Trophoblast cell (in vitro differentiated cells and primary cell): ENCODE data around the gene FAM114A1.

ENCODE experiments used
- DNase-seq, 2 donors: peaks; one replicate each; pipeline ENCODE4 v3.0.0-alpha.2; 2016
- H2AFZ ChIP-seq: 2 replicates; pipeline ENCODE4 v1.6.1; 2013; ENCODE audit warnings: low read length, moderate library complexity, mild to moderate bottlenecking; ENCODE audit not compliant: insufficient read depth, poor library complexity
- H2AK5ac ChIP-seq: 2 replicates; pipeline ENCODE4 v1.6.1; 2013; ENCODE audit warnings: mild to moderate bottlenecking, low read length
- H2BK120ac ChIP-seq: 2 replicates; pipeline ENCODE4 v1.6.1; 2013; ENCODE audit warnings: low read length, mild to moderate bottlenecking, moderate library complexity; ENCODE audit not compliant: insufficient read depth, poor library complexity
- H2BK12ac ChIP-seq: 2 replicates; pipeline ENCODE4 v1.6.1; 2013; ENCODE audit warnings: mild to moderate bottlenecking, low read length, moderate library complexity
- H2BK5ac ChIP-seq: 2 replicates; pipeline ENCODE4 v1.6.1; 2013; ENCODE audit warnings: low read length, low read depth, moderate library complexity, mild to moderate bottlenecking; ENCODE audit not compliant: poor library complexity
- H3K14ac ChIP-seq: 2 replicates; pipeline ENCODE4 v1.6.1; 2013; ENCODE audit warnings: mild to moderate bottlenecking, low read length
- H3K18ac ChIP-seq: 2 replicates; pipeline ENCODE4 v1.6.1; 2013; ENCODE audit warnings: mild to moderate bottlenecking, low read length
- H3K23ac ChIP-seq: 2 replicates; pipeline ENCODE4 v1.6.1; 2013; ENCODE audit warnings: low read length
- H3K27ac ChIP-seq: 2 replicates; pipeline ENCODE4 v1.5.1; 2013; ENCODE audit warnings: low read depth, mild to moderate bottlenecking, inconsistent platforms, low read length, moderate library complexity
- H3K27me3 ChIP-seq: 2 replicates; pipeline ENCODE4 v1.6.1; 2013; ENCODE audit warnings: inconsistent platforms, mild to moderate bottlenecking, low read length, moderate library complexity; ENCODE audit not compliant: insufficient read depth
- H3K36me3 ChIP-seq, 2 experiments: 1 replicate in 1 of 2; 2 replicates in 1 of 2; pipeline ENCODE4 v1.6.1; 2013; ENCODE audit warnings: low read length in 2 of 2, mild to moderate bottlenecking in 2 of 2, moderate library complexity in 1 of 2; ENCODE audit not compliant: insufficient read depth in 2 of 2, control insufficient read depth in 1 of 2
- H3K4ac ChIP-seq: 2 replicates; pipeline ENCODE4 v1.6.1; 2013; ENCODE audit warnings: low read depth, mild to moderate bottlenecking, low read length, moderate library complexity
- H3K4me1 ChIP-seq, 2 experiments: 1 replicate in 1 of 2; 2 replicates in 1 of 2; pipeline ENCODE4 v1.6.1; 2013; ENCODE audit warnings: low read length in 2 of 2, mild to moderate bottlenecking in 2 of 2, moderate library complexity in 1 of 2; ENCODE audit not compliant: insufficient read depth in 2 of 2, control insufficient read depth in 1 of 2
- H3K4me2 ChIP-seq: 2 replicates; pipeline ENCODE4 v1.6.1; 2013; ENCODE audit warnings: inconsistent platforms, mild to moderate bottlenecking, low read length, moderate library complexity
- H3K4me3 ChIP-seq: 2 replicates; pipeline ENCODE4 v1.5.1; 2013; ENCODE audit warnings: mild to moderate bottlenecking, low read depth, low read length, inconsistent platforms
- H3K79me1 ChIP-seq: one replicate; pipeline ENCODE4 v1.6.1; 2013; ENCODE audit warnings: low read length
- H3K79me2 ChIP-seq: 2 replicates; pipeline ENCODE4 v1.6.1; 2013; ENCODE audit warnings: low read length, mild to moderate bottlenecking; ENCODE audit not compliant: control insufficient read depth, insufficient read depth, poor library complexity
- H3K9ac ChIP-seq: 2 replicates; pipeline ENCODE4 v1.6.1; 2013; ENCODE audit warnings: mild to moderate bottlenecking, low read length
- H3K9me3 ChIP-seq: 2 replicates; pipeline ENCODE4 v1.6.1; 2013; ENCODE audit warnings: low read depth, mild to moderate bottlenecking, control low read depth, inconsistent platforms, low read length; ENCODE audit not compliant: insufficient read depth
- H4K12ac ChIP-seq: 2 replicates; pipeline ENCODE4 v1.6.1; 2013; ENCODE audit warnings: low read depth, mild to moderate bottlenecking, low read length, moderate library complexity
- H4K8ac ChIP-seq: 2 replicates; pipeline ENCODE4 v1.6.1; 2013; ENCODE audit warnings: low read depth, mild to moderate bottlenecking, low read length, moderate library complexity
- H4K91ac ChIP-seq: one replicate; pipeline ENCODE4 v1.6.1; 2013; ENCODE audit warnings: low read depth, mild to moderate bottlenecking, low read length, moderate library complexity
- WGBS: extraction: QIAGEN DNeasy Blood & Tissue Kit; methylation state at CpG from one replicate; pipeline ENCODE4 v1.1.7; 2013; ENCODE audit warnings: missing lambda C conversion rate; ENCODE audit not compliant: insufficient read length, insufficient coverage; ENCODE audit errors: extremely low coverage; 5-methylcytosine and 5-hydroxymethylcytosine counted together

The FAM114A1 gene

DNA sequence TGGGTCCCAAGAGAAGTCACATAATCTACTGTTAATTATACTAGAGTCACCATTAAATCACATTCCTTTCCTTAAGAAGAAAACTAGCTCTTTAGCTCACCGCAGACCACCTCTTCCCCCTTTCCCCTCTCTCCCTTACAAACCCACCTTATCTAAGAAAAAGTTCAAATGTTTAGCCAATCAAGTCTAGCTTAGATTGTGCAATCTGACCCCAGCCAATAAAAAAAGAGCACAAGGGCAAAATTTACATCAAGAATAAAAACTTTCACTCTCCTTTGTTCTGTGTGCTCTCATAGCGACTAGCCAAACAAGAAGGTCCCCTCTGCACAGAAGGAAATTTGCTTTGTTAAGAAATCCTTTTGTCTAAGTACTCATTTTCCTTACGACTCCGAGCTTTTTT, 88.4 kb downstream of the FAM114A1 start:
- no peak overlapping the region for H2BK12ac ChIP-seq
- H3K18ac ChIP-seq = no peak overlapping the region
- no peaks in the 10 kb centered on the region for H3K4me1 ChIP-seq
- H2BK5ac ChIP-seq = no peak overlapping the region
- H3K9me3 ChIP-seq = no peaks in the 10 kb centered on the region
- WGBS = no CpG with 5 or more reads among the region's 4 CpGs
- no peak overlapping the region for H2BK120ac ChIP-seq
- DNase-seq = no peak
- no peak overlapping the region for H3K4me3 ChIP-seq
- no peaks in the 10 kb centered on the region for H3K27me3 ChIP-seq
- H2AK5ac ChIP-seq = no peak overlapping the region
- no peak overlapping the region for H2AFZ ChIP-seq
- no peak overlapping the region for H4K8ac ChIP-seq
- no peak overlapping the region for H4K12ac ChIP-seq
- no peak overlapping the region for H3K4me2 ChIP-seq
- no peaks in the 10 kb centered on the region for H3K79me2 ChIP-seq
- H3K4ac ChIP-seq = no peak overlapping the region
- no peak overlapping the region for H3K9ac ChIP-seq
- H4K91ac ChIP-seq = no peak overlapping the region
- no peak overlapping the region for H3K23ac ChIP-seq
- H3K36me3 ChIP-seq = no peaks in the 10 kb centered on the region
- H3K27ac ChIP-seq = no peak overlapping the region
- H3K79me1 ChIP-seq = no peaks in the 10 kb centered on the region
- no peak overlapping the region for H3K14ac ChIP-seq

GRCh38 chr4:38957261-38957815, 89.7 kb downstream of the FAM114A1 start:
- H3K4me2 ChIP-seq = no peak overlapping the region

DNA sequence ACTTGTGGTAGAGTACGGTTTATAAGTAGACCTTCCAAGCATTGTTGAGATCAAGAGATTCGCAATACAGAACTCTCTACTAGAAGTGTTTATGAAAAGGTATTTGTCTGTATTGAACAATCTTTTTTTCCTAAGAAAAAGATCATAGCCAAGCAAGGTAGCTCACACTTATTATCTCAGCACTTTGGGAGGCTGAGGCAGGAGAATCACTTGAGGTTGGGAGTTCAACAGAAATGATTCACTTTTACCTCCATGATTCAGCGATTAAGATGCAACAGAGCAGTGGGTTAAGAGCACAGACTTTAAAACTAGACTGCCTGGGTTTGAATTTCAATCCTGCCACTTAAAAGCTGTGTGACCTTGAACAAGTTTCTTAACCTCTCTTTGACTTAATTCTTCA, 90.3 kb downstream of the FAM114A1 start:
- H3K27me3 ChIP-seq = no peaks in the 10 kb centered on the region
- no peak overlapping the region for H4K8ac ChIP-seq
- H2AFZ ChIP-seq = no peak overlapping the region
- H4K12ac ChIP-seq = no peak overlapping the region
- H3K18ac ChIP-seq = no peak overlapping the region
- no peak for DNase-seq
- no peak overlapping the region for H2BK5ac ChIP-seq
- no peak overlapping the region for H3K4ac ChIP-seq
- H3K4me3 ChIP-seq = no peak overlapping the region
- no CpG with 5 or more reads among the region's 3 CpGs for WGBS
- H3K4me2 ChIP-seq = no peak overlapping the region
- no peak overlapping the region for H2BK12ac ChIP-seq
- H3K36me3 ChIP-seq = no peaks in the 10 kb centered on the region
- no peak overlapping the region for H4K91ac ChIP-seq
- no peak overlapping the region for H3K9ac ChIP-seq
- H3K4me1 ChIP-seq = no peaks in the 10 kb centered on the region
- H3K9me3 ChIP-seq = no peaks in the 10 kb centered on the region
- no peaks in the 10 kb centered on the region for H3K79me1 ChIP-seq
- H2BK120ac ChIP-seq = no peak overlapping the region
- H3K79me2 ChIP-seq = no peaks in the 10 kb centered on the region
- H2AK5ac ChIP-seq = no peak overlapping the region
- H3K27ac ChIP-seq = no peak overlapping the region
- H3K23ac ChIP-seq = no peak overlapping the region
- H3K14ac ChIP-seq = no peak overlapping the region

More at GRCh38 chr4:38957261-38957815, 89.7 kb downstream of the FAM114A1 start:
- WGBS = no CpG with 5 or more reads among the region's 5 CpGs
- Histone ChIP-seq H3K4me3 (no peak overlapping the region), H4K8ac (no peak overlapping the region), H3K9me3 (no peaks in the 10 kb centered on the region), H4K91ac (no peak overlapping the region), H2BK12ac (no peak overlapping the region), H3K23ac (no peak overlapping the region), H3K4ac (no peak overlapping the region), H4K12ac (no peak overlapping the region), H3K9ac (no peak overlapping the region), H2BK5ac (no peak overlapping the region), H3K14ac (no peak overlapping the region), H3K79me1 (no peaks in the 10 kb centered on the region), H3K18ac (no peak overlapping the region), H3K27me3 (no peaks in the 10 kb centered on the region), H3K4me1 (no peaks in the 10 kb centered on the region), H2AK5ac (no peak overlapping the region), H3K79me2 (no peaks in the 10 kb centered on the region), H2AFZ (no peak overlapping the region), H2BK120ac (no peak overlapping the region), H3K27ac (no peak overlapping the region), H3K36me3 (no peaks in the 10 kb centered on the region)
- no peak for DNase-seq

GRCh38 chr4:38958453-38959190, 91.0 kb downstream of the FAM114A1 start:
- no peak overlapping the region for H3K4ac ChIP-seq
- H3K9ac ChIP-seq = no peak overlapping the region
- no peak overlapping the region for H2AK5ac ChIP-seq
- no peak overlapping the region for H3K18ac ChIP-seq
- H3K4me3 ChIP-seq = no peak overlapping the region
- no peak overlapping the region for H3K27ac ChIP-seq
- no peak overlapping the region for H2AFZ ChIP-seq
- H4K91ac ChIP-seq = no peak overlapping the region
- no CpG with 5 or more reads among the region's 4 CpGs for WGBS
- H3K36me3 ChIP-seq = no peaks in the 10 kb centered on the region
- no peaks in the 10 kb centered on the region for H3K4me1 ChIP-seq
- H4K12ac ChIP-seq = no peak overlapping the region
- H3K79me2 ChIP-seq = no peaks in the 10 kb centered on the region
- no peak overlapping the region for H2BK120ac ChIP-seq
- no peak overlapping the region for H3K4me2 ChIP-seq
- H2BK12ac ChIP-seq = no peak overlapping the region
- no peak for DNase-seq
- H3K27me3 ChIP-seq = no peaks in the 10 kb centered on the region
- no peak overlapping the region for H4K8ac ChIP-seq
- H3K9me3 ChIP-seq = no peaks in the 10 kb centered on the region
- H2BK5ac ChIP-seq = no peak overlapping the region
- H3K79me1 ChIP-seq = no peaks in the 10 kb centered on the region
- H3K14ac ChIP-seq = no peak overlapping the region
- no peak overlapping the region for H3K23ac ChIP-seq
